HepG2 (cell line): ENCODE measurements around the gene PIP4K2C. TPM values are rescaled to one million over a fixed set of nuclear protein-coding genes. Genes with fewer than 3 reads are reported as not detected.

Source experiments
- HIVEP1 ChIP-seq: sonication (generic); formaldehyde crosslinking; IDR thresholded peaks from 2 replicates; pipeline ENCODE4 v1.4.0; 2020; ENCODE audit warnings: mild to moderate bottlenecking, missing genetic modification reagents
- HMG20B ChIP-seq: conservative IDR thresholded peaks from 2 replicates; pipeline ENCODE4 v1.6.1; 2016; ENCODE audit warnings: missing genetic modification reagents, missing compliant biosample characterization
- HOXA7 ChIP-seq: sonication (generic); formaldehyde crosslinking; IDR thresholded peaks from 2 replicates; pipeline ENCODE4 v1.8.1; 2022; ENCODE audit warnings: mild to moderate bottlenecking, missing genetic modification reagents, moderate library complexity
- NR2C2 ChIP-seq: sonication (generic); formaldehyde crosslinking; IDR thresholded peaks from 2 replicates; pipeline ENCODE4 v1.4.0; 2020; ENCODE audit warnings: missing genetic modification reagents, mild to moderate bottlenecking, moderate library complexity, borderline replicate concordance
- PRMT3 ChIP-seq: sonication (generic); formaldehyde crosslinking; IDR thresholded peaks from 2 replicates; pipeline ENCODE4 v1.8.1; 2022; ENCODE audit warnings: low read depth, mild to moderate bottlenecking, moderate library complexity, missing genetic modification reagents, borderline replicate concordance
- SMARCE1 ChIP-seq: fragments of 450-650 bp; IDR thresholded peaks from 2 replicates; pipeline ENCODE4 v1.6.1; 2017; ENCODE audit warnings: borderline replicate concordance
- SRF ChIP-seq: IDR thresholded peaks from 2 replicates; pipeline ENCODE4 v1.6.1; 2011; ENCODE audit warnings: mild to moderate bottlenecking, low read depth, low read length, moderate library complexity
- TBX3 ChIP-seq: fragments of 450-650 bp; IDR thresholded peaks from 2 replicates; pipeline ENCODE4 v1.6.1; 2017; ENCODE audit warnings: antibody characterized with exemption, mild to moderate bottlenecking, inconsistent platforms, borderline replicate concordance
- ZBTB7B ChIP-seq: sonication (generic); formaldehyde crosslinking; IDR thresholded peaks from 2 replicates; pipeline ENCODE4 v1.4.0; 2020; ENCODE audit warnings: missing genetic modification reagents
- ZFP1 ChIP-seq: IDR thresholded peaks from 2 replicates; pipeline ENCODE4 v1.6.1; 2016
- ZNF678 ChIP-seq: sonication (generic); formaldehyde crosslinking; IDR thresholded peaks from 2 replicates; pipeline ENCODE4 v1.4.0; 2020; ENCODE audit warnings: mild to moderate bottlenecking, missing genetic modification reagents
- ZNF816 ChIP-seq: sonication (generic); formaldehyde crosslinking; IDR thresholded peaks from 2 replicates; pipeline ENCODE4 v1.8.0; 2022; ENCODE audit warnings: missing genetic modification reagents, mild to moderate bottlenecking, borderline replicate concordance
- polyA plus RNA-seq, 8 experiments: library from polyadenylated mRNA; depleted of rRNA in 3 of 8; stranded (reverse) in 7 of 8; unstranded in 1 of 8; fragments of >200 nt; fragmentation: Illumina TruSeq in 4 of 8; extraction: Trizol in 4 of 8; gene quantifications; 2 replicates each; pipeline versions ENCODE4 v1.2.1 to v1.2.3, GENCODE V29; 2011 to 2016; ENCODE audit warnings: low read depth in 4 of 8, missing spikeins in 1 of 8, mixed read lengths in 1 of 8; ENCODE audit not compliant: insufficient read depth in 1 of 8
- total RNA-seq, 5 experiments: library from RNA; depleted of rRNA; stranded (reverse); fragments of >200 nt; fragmentation: Illumina TruSeq; extraction: Trizol; gene quantifications; 2 replicates each; pipeline ENCODE4 v1.2.3, GENCODE V29; 2016; ENCODE audit warnings: low read depth in 1 of 5
- TF ChIP-seq, protein P1 (sequence below): sonication (generic); formaldehyde crosslinking; IDR thresholded peaks from 2 replicates; pipeline ENCODE4 v1.5.0; 2020; ENCODE audit warnings: mild to moderate bottlenecking, low read depth, missing genetic modification reagents, borderline replicate concordance
- TF ChIP-seq, protein P2 (sequence below): sonication (generic); formaldehyde crosslinking; conservative IDR thresholded peaks from 2 replicates; pipeline ENCODE4 v1.5.0; 2020; ENCODE audit warnings: missing genetic modification reagents
- TF ChIP-seq, protein P3 (sequence below): sonication (generic); formaldehyde crosslinking; IDR thresholded peaks from 2 replicates; pipeline ENCODE4 v1.4.0; 2020; ENCODE audit warnings: mild to moderate bottlenecking, missing genetic modification reagents
- TF ChIP-seq, protein P4 (sequence below): IDR thresholded peaks from 2 replicates; pipeline ENCODE4 v1.6.1; 2016; ENCODE audit warnings: low read depth, missing genetic modification reagents, missing compliant biosample characterization

The PIP4K2C gene
- total and polyA plus RNA-seq, 2 of the 13 experiments (the other 11 are each of a cell fraction or from before 2014, with no cell fraction given) = 23.3 to 26.4 TPM

DNA sequence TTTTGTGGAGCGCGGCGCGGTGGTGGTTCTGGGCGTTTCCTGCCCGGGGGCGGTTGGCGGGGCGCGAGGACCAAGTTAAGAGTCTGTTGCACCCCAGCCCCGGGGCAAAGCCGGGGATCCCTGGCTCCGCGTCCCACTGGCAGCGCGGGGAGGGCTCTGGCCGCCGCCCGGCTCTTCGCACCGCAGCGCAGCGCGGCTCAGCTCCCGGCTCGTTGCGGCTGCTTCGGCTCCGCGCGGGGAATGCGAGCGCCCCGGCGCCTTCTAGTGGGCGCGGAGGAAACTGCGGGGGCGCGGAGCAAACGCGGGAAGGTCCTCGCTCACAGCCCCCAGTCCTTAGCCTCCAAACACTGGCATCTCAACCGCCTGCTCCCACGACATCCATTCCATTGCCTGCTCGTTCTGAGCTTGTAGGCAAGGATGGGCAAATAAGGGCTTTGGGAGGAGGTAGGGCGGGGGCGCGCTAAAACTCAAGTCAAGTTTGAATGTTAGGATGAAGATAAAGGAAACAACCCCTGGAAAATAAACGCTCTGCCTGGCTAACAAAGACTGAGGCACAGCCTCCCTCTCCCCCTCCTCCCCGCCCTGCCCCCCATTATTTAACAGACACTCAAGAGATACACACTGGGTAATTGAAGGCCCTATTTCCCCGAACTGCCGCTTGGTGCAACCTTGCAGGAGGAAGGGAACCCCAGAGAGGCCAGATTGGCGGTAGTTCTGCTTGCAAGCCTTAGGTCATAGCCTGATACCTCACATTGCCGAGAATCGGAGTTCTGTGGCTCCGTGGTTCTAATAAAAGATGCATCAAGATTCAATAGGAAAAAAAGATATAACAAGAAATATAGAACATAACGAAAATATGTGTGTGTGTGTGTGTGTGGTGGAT lies 42.2 kb downstream of the PIP4K2C start, which contains the start of gene B4GALNT1 (continued):
- TF ChIP-seq, protein P1, sequence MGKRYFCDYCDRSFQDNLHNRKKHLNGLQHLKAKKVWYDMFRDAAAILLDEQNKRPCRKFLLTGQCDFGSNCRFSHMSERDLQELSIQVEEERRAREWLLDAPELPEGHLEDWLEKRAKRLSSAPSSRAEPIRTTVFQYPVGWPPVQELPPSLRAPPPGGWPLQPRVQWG (CRISPR knock-in tag) = no peak
- TF ChIP-seq TBX3 (no peak), SMARCE1 (no peak), ZFP1 (CRISPR knock-in tag) (no peak), ZNF678 (CRISPR knock-in tag) (no peak), HIVEP1 (CRISPR knock-in tag) (no peak), HOXA7 (no peak), SRF (no peak), ZBTB7B (CRISPR knock-in tag) (0 out of 2 replicates have a peak, but pooled peaks have one; percentile 54), HMG20B (CRISPR knock-in tag) (no peak), NR2C2 (no peak), ZNF816 (no peak), PRMT3 (CRISPR knock-in tag) (no peak)
- TF ChIP-seq, protein P2, sequence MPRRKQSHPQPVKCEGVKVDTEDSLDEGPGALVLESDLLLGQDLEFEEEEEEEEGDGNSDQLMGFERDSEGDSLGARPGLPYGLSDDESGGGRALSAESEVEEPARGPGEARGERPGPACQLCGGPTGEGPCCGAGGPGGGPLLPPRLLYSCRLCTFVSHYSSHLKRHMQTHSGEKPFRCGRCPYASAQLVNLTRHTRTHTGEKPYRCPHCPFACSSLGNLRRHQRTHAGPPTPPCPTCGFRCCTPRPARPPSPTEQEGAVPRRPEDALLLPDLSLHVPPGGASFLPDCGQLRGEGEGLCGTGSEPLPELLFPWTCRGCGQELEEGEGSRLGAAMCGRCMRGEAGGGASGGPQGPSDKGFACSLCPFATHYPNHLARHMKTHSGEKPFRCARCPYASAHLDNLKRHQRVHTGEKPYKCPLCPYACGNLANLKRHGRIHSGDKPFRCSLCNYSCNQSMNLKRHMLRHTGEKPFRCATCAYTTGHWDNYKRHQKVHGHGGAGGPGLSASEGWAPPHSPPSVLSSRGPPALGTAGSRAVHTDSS (CRISPR knock-in tag) = no peak
- TF ChIP-seq, protein P3, sequence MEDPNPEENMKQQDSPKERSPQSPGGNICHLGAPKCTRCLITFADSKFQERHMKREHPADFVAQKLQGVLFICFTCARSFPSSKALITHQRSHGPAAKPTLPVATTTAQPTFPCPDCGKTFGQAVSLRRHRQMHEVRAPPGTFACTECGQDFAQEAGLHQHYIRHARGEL (CRISPR knock-in tag) = no peak
- TF ChIP-seq, protein P4, sequence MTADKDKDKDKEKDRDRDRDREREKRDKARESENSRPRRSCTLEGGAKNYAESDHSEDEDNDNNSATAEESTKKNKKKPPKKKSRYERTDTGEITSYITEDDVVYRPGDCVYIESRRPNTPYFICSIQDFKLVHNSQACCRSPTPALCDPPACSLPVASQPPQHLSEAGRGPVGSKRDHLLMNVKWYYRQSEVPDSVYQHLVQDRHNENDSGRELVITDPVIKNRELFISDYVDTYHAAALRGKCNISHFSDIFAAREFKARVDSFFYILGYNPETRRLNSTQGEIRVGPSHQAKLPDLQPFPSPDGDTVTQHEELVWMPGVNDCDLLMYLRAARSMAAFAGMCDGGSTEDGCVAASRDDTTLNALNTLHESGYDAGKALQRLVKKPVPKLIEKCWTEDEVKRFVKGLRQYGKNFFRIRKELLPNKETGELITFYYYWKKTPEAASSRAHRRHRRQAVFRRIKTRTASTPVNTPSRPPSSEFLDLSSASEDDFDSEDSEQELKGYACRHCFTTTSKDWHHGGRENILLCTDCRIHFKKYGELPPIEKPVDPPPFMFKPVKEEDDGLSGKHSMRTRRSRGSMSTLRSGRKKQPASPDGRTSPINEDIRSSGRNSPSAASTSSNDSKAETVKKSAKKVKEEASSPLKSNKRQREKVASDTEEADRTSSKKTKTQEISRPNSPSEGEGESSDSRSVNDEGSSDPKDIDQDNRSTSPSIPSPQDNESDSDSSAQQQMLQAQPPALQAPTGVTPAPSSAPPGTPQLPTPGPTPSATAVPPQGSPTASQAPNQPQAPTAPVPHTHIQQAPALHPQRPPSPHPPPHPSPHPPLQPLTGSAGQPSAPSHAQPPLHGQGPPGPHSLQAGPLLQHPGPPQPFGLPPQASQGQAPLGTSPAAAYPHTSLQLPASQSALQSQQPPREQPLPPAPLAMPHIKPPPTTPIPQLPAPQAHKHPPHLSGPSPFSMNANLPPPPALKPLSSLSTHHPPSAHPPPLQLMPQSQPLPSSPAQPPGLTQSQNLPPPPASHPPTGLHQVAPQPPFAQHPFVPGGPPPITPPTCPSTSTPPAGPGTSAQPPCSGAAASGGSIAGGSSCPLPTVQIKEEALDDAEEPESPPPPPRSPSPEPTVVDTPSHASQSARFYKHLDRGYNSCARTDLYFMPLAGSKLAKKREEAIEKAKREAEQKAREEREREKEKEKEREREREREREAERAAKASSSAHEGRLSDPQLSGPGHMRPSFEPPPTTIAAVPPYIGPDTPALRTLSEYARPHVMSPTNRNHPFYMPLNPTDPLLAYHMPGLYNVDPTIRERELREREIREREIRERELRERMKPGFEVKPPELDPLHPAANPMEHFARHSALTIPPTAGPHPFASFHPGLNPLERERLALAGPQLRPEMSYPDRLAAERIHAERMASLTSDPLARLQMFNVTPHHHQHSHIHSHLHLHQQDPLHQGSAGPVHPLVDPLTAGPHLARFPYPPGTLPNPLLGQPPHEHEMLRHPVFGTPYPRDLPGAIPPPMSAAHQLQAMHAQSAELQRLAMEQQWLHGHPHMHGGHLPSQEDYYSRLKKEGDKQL (CRISPR knock-in tag) = no peak
